Stimulated activated CD4-positive, alpha-beta T cell treated with anti-CD3 and anti-CD28 coated beads, Interleukin-2, amount 100 ng/mL, for 24 hours (primary cell): Measurements from ENCODE around the gene PHACTR3.
"Not testable (repeated sequence)": the region's sequence is repeated elsewhere in the genome, so short reads cannot be mapped to it uniquely, and the experiment has no call there.

Source experiments
- DNase-seq, 2 donors: peaks; one replicate each; pipeline ENCODE4 v3.0.0-alpha.2; 2020

The PHACTR3 gene

GRCh38 chr20:59835448-59836395 is 231.4 kb downstream of the PHACTR3 start:
- no peak for DNase-seq

GRCh38 chr20:59836767-59837166 is 232.4 kb downstream of the PHACTR3 start:
- no peak for DNase-seq

GRCh38 chr20:59837623-59838394 is 233.5 kb downstream of the PHACTR3 start:
- DNase-seq: no peak

- no peak for DNase-seq
These were observed 235.1 kb downstream of the PHACTR3 start for GRCh38 chr20:59839400-59839799.

- DNase-seq: no peak
These were observed 241.1 kb downstream of the PHACTR3 start for GRCh38 chr20:59845472-59845871.

GRCh38 chr20:59848182-59848581 is 243.8 kb downstream of the PHACTR3 start:
- DNase-seq: no peak

GRCh38 chr20:59850018-59850641 is 245.8 kb downstream of the PHACTR3 start:
- no peak for DNase-seq

- not testable (repeated sequence) for DNase-seq
These were observed 252.2 kb downstream of the PHACTR3 start for GRCh38 chr20:59856526-59856925.

- not testable (repeated sequence) for DNase-seq
These were observed 252.6 kb downstream of the PHACTR3 start for GRCh38 chr20:59856941-59857340.

- DNase-seq: no peak
These were observed 253.6 kb downstream of the PHACTR3 start for GRCh38 chr20:59857966-59858365.

- no peak for DNase-seq
These were observed 254.1 kb downstream of the PHACTR3 start for GRCh38 chr20:59858425-59858824.

- no peak for DNase-seq
These were observed 257.1 kb downstream of the PHACTR3 start for GRCh38 chr20:59861401-59861800.

- no peak for DNase-seq
These were observed 258.7 kb downstream of the PHACTR3 start for GRCh38 chr20:59863058-59863457.

GRCh38 chr20:59864726-59865125 is 260.4 kb downstream of the PHACTR3 start:
- no peak for DNase-seq

GRCh38 chr20:59866338-59866737 is 262.0 kb downstream of the PHACTR3 start:
- DNase-seq: no peak

GRCh38 chr20:59871096-59871495 is 266.8 kb downstream of the PHACTR3 start:
- DNase-seq: no peak

- no peak for DNase-seq
These were observed 269.1 kb downstream of the PHACTR3 start for GRCh38 chr20:59873409-59873808.

- no peak for DNase-seq
These were observed 275.9 kb downstream of the PHACTR3 start for GRCh38 chr20:59880198-59880597.

- no peak for DNase-seq
These were observed 280.2 kb downstream of the PHACTR3 start for GRCh38 chr20:59884494-59884893.

- no peak for DNase-seq
These were observed 283.7 kb downstream of the PHACTR3 start for GRCh38 chr20:59888050-59888449.

- not testable (repeated sequence) for DNase-seq
These were observed 285.7 kb downstream of the PHACTR3 start for GRCh38 chr20:59890035-59890434.

GRCh38 chr20:59891581-59891980 is 287.2 kb downstream of the PHACTR3 start:
- DNase-seq: no peak

- no peak for DNase-seq
These were observed 291.6 kb downstream of the PHACTR3 start for GRCh38 chr20:59895908-59896307.
